CD4-positive, CD25-positive, alpha-beta regulatory T cell (primary cell): ENCODE measurements around the gene SCYL2. TPM values are rescaled to one million over a fixed set of nuclear protein-coding genes. Genes with fewer than 3 reads are reported as not detected.

Experiments used
- ATAC-seq, 2 donors: fragments of 150-1000 bp; cut with Tn5 transposase; one replicate each; pipeline ENCODE4 v1.10.0; 2021; ENCODE audit warnings: low read depth in 2 of 2, moderate number of reproducible peaks in 2 of 2, moderate library complexity in 1 of 2
- DNase-seq, 3 donors: peaks; one replicate each; pipeline versions ENCODE4 v3.0.0 to v3.0.0-alpha.2; 2012 to 2022; ENCODE audit warnings: mixed read lengths in 1 of 3
- H3K27ac ChIP-seq: one replicate; pipeline ENCODE4 v1.7.0; 2013; ENCODE audit warnings: mild to moderate bottlenecking, low read length; ENCODE audit not compliant: insufficient read depth, poor library complexity, severe bottlenecking
- H3K27me3 ChIP-seq: one replicate; pipeline ENCODE4 v1.7.0; 2013; ENCODE audit warnings: low read length; ENCODE audit not compliant: control insufficient read depth, insufficient read depth
- H3K36me3 ChIP-seq: one replicate; pipeline ENCODE4 v1.7.0; 2013; ENCODE audit warnings: mild to moderate bottlenecking, low read length, moderate library complexity; ENCODE audit not compliant: control insufficient read depth, insufficient read depth
- H3K4me1 ChIP-seq: 2 replicates; pipeline ENCODE4 v1.7.0; 2013; ENCODE audit warnings: mild to moderate bottlenecking, low read length; ENCODE audit not compliant: insufficient read depth, control insufficient read depth, poor library complexity, severe bottlenecking
- H3K4me3 ChIP-seq: one replicate; pipeline ENCODE4 v1.7.0; 2013; ENCODE audit warnings: low read depth, mild to moderate bottlenecking, low read length, moderate library complexity
- H3K9me3 ChIP-seq, 2 experiments: 1 replicate in 1 of 2; 2 replicates in 1 of 2; pipeline ENCODE4 v1.7.0; 2013; ENCODE audit warnings: low read length in 2 of 2, mild to moderate bottlenecking in 1 of 2, moderate library complexity in 1 of 2; ENCODE audit not compliant: control insufficient read depth in 2 of 2
- H3K27ac Mint-ChIP-seq, 3 donors: one replicate each; pipeline ENCODE4 v1.8.0; 2020 to 2022; ENCODE audit warnings: mild to moderate bottlenecking in 3 of 3, mixed read lengths in 3 of 3, moderate library complexity in 2 of 3
- H3K27me3 Mint-ChIP-seq: one replicate; pipeline ENCODE4 v1.8.0; 2022; ENCODE audit warnings: mild to moderate bottlenecking, mixed read lengths
- H3K36me3 Mint-ChIP-seq: one replicate; pipeline ENCODE4 v1.8.0; 2020; ENCODE audit warnings: mixed read lengths
- H3K4me1 Mint-ChIP-seq, 4 donors: one replicate each; pipeline ENCODE4 v1.8.0; 2020 to 2022; ENCODE audit warnings: mixed read lengths in 4 of 4, mild to moderate bottlenecking in 1 of 4
- H3K4me3 Mint-ChIP-seq, 4 donors: one replicate each; pipeline ENCODE4 v1.8.0; 2020 to 2022; ENCODE audit warnings: mild to moderate bottlenecking in 4 of 4, mixed read lengths in 4 of 4, moderate library complexity in 3 of 4
- H3K9me3 Mint-ChIP-seq, 7 donors: one replicate each; pipeline ENCODE4 v1.8.0; 2020 to 2022; ENCODE audit warnings: mixed read lengths in 7 of 7, mild to moderate bottlenecking in 3 of 7, moderate library complexity in 2 of 7
- polyA plus RNA-seq, 4 donors: library from polyadenylated mRNA; unstranded; fragments of 300-500 nt; fragmentation: Illumina TruSeq; gene quantifications; one replicate each; pipeline ENCODE4 v1.2.3, GENCODE V29; 2021
- total RNA-seq: library from RNA; stranded (reverse); gene quantifications from one replicate; pipeline ENCODE4 v1.2.3, GENCODE V29; 2022

The SCYL2 gene
- total and polyA plus RNA-seq, 5 donors from 2014 or later, result 17.0 to 41.8 (median 23.0) TPM

DNA sequence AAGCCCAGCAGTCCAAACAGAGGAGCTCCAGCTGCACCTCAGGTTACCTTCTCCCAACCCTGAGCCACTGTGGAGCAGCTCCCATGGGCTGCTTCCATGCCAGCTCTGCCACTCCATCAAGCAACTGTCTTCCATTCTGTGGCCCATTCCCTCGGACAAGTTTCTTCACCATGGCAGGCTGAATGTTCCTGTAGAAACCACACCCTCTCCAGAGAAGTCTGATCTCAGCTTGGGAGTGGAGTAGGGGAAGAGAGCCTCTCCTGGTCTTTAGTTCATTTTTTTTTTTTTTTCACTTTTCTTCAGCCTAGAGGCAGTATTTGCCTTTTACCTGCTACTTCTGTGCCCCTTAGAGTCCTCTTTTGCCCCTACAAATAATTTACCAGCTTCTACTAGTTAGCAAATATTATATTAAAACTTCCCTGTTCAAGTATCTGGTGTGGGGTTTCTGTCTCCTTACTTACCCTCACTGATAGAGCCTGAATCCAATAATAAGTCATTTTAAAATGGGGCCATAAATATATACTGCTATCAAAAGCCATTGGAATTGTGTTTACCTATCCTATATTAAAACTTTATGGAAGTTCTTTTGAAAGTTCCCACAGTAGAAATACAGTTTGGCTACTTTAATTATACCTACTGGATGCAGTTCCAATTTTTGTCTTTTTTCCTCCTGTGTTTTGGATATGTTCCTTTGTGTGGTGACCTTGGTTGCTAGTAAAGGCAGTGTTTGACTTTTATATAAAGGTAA, 78.2 kb downstream of the SCYL2 start:
- peaks cover 0 to 5% (median 0%) of the 10 kb centered on the region in 7 donors for H3K9me3 Mint-ChIP-seq
- H3K36me3 Mint-ChIP-seq, result peaks cover 12% of the 10 kb centered on the region
- no peak overlapping the region for H3K4me3 Mint-ChIP-seq
- H3K27ac Mint-ChIP-seq, result no peak overlapping the region
- H3K4me3 ChIP-seq, result no peak overlapping the region
- no peaks in the 10 kb centered on the region for H3K9me3 ChIP-seq
- H3K27me3 Mint-ChIP-seq, result peaks cover 2% of the 10 kb centered on the region
- no peaks in the 10 kb centered on the region for H3K27me3 ChIP-seq
- H3K36me3 ChIP-seq, result no peaks in the 10 kb centered on the region
- H3K4me1 Mint-ChIP-seq, result no peaks in the 10 kb centered on the region
- no peaks in the 10 kb centered on the region for H3K4me1 ChIP-seq
- DNase-seq (no peak), ATAC-seq (no peak)
- no peak overlapping the region for H3K27ac ChIP-seq

DNA sequence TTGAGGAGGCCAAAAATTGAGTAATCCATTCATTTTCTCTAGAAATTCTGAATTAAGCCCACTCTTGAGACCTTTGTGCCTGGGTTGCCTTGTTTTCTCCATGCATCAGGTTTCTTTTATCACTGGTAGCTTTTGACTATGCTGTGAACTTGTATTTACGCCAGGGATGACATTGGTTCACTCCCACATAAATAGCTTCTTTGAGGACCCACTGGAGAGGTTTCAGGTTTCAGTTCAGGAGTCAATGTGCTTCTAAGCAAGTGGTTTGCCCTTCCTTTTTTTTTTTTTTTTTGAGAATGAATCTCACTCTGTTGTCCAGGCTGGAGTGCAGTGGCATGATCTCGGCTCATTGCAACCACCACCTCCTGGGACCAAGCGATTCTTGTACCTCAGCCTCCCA, 79.7 kb downstream of the SCYL2 start:
- Histone ChIP-seq H3K9me3 (no peaks in the 10 kb centered on the region), H3K4me3 (no peak overlapping the region), H3K36me3 (no peaks in the 10 kb centered on the region), H3K4me1 (no peaks in the 10 kb centered on the region), H3K27me3 (no peaks in the 10 kb centered on the region), H3K27ac (no peak overlapping the region)
- no peak overlapping the region for H3K27ac Mint-ChIP-seq
- H3K4me1 Mint-ChIP-seq, result no peaks in the 10 kb centered on the region
- peaks cover 0 to 5% (median 0%) of the 10 kb centered on the region in 7 donors for H3K9me3 Mint-ChIP-seq
- H3K4me3 Mint-ChIP-seq, result no peak overlapping the region
- DNase-seq (no peak), ATAC-seq (no peak)
- H3K27me3 Mint-ChIP-seq, result peaks cover 10% of the 10 kb centered on the region
- H3K36me3 Mint-ChIP-seq, result peaks cover 9% of the 10 kb centered on the region

DNA sequence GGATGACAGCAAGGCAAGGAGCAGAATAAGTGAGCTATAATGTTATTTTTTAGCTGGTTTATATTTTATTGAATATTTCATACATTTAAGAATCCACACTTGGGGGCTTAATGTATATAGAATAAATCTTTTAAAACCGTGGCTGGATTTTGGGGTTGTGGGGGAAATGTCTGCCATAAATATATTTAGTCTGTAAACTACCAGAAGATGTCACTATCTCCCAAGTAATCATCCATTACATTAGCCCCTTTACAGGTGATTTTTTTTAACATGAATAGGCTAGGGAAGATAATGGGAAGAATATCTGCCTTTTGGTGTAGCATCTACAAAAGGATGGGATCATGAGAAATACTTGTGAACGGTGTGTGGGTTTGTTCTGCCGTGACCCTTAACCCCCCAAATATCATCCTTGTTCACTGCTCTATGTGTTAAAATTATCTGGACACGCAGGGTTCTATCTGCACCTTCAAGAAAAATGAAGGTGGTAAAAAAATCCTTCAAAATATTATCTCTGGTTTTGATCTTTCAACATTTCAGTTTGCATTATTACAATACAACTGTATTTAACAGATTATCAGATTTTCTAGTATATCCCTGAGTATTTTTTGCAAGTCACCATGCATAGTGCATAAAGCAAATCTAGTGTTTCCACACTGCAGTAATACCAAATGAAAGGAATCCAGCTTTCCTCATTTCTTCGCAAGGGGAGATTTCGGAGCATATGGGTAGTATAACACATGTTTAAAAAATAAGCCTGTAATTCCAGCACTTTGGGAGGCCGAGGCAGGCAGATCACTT, 81.9 kb downstream of the SCYL2 start:
- Histone ChIP-seq H3K27ac (no peak overlapping the region), H3K36me3 (no peaks in the 10 kb centered on the region), H3K4me1 (no peaks in the 10 kb centered on the region), H3K27me3 (peaks cover 6% of the 10 kb centered on the region), H3K9me3 (no peaks in the 10 kb centered on the region), H3K4me3 (no peak overlapping the region)
- Mint-ChIP-seq H3K9me3 (no peaks in the 10 kb centered on the region), H3K4me1 (no peaks in the 10 kb centered on the region), H3K27me3 (peaks cover 20% of the 10 kb centered on the region), H3K4me3 (no peak overlapping the region), H3K27ac (no peak overlapping the region), H3K36me3 (no peaks in the 10 kb centered on the region)
- ATAC-seq (no peak), DNase-seq (peak in 1 of 3 donors; percentile 5)

DNA sequence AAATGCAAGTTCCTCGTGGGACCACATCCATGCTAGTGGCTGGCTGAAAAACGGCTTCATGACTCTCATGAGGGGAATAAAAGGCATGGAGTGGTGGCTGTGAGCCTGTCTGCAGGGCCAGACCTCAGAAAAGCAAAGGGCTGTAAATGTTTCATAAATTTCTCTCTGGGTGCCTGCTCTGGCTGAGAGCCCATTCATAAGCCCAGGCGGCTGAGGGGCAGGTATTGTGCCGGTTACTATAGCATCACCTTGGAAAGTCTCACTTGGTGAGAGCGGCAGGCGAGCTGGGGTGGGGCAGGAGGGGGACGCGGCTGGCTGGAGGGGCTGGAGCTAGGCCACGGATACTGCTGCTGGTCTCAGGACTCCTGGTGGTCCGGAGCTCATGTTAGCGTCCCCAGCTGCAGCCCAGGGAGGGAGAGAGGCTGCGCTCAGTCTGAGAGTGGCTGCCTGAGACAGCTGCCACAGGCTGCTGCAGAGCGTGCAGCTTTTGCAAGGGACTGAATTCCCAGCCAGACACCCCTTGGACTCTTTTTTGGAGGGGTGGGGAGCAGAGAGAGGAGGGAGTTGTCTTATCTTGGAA, 89.8 kb downstream of the SCYL2 start, which contains the start of gene SLC17A8:
Gene SLC17A8, plus strand, starts transcription at position 431 of the 580 bp plus-strand sequence. CDS start 318 bp downstream, outside the sequence.
- Histone ChIP-seq H3K36me3 (no peaks in the 10 kb centered on the region), H3K9me3 (no peaks in the 10 kb centered on the region), H3K27ac (no peak within 1 kb of the TSS), H3K27me3 (peaks cover 8% of the 10 kb centered on the region), H3K4me3 (no peak within 1 kb of the TSS), H3K4me1 (no peaks in the 10 kb centered on the region)
- DNase-seq (no peak), ATAC-seq (no peak)
- H3K9me3 Mint-ChIP-seq, result peaks cover 0 to 2% (median 0%) of the 10 kb centered on the region in 7 donors
- peaks cover 45% of the 10 kb centered on the region for H3K27me3 Mint-ChIP-seq
- H3K4me1 Mint-ChIP-seq, result no peaks in the 10 kb centered on the region
- H3K4me3 Mint-ChIP-seq, result no peak within 1 kb of the TSS
- H3K27ac Mint-ChIP-seq, result peak within 1 kb of the TSS in 1 of 3 donors; percentile 69
- H3K36me3 Mint-ChIP-seq, result no peaks in the 10 kb centered on the region

DNA sequence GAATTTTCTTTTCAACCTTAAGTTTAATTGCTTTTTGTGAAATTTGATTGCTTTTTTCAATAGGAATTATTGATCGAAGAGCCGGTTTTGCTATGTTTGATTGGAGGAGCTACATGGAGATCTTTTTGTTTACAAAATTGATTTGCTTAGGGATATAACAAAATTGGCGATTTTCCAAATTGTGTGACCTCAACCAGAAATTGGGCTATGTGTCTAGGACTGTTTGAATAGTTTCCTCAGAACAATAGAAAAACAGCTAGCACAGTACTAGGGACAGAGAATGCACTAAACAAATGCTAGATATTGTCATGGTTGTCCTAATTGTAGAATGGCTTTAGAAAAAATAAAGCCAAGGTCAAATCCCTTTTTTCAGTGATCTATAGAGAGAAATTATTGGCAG, 92.3 kb downstream of the SCYL2 start:
- H3K27me3 ChIP-seq, result peaks cover 2% of the 10 kb centered on the region
- no peak for DNase-seq
- H3K4me1 ChIP-seq, result no peaks in the 10 kb centered on the region
- ATAC-seq, result no peak
- Mint-ChIP-seq H3K4me1 (no peaks in the 10 kb centered on the region), H3K27ac (no peak overlapping the region), H3K36me3 (no peaks in the 10 kb centered on the region), H3K27me3 (peaks cover 34% of the 10 kb centered on the region), H3K4me3 (no peak overlapping the region), H3K9me3 (peaks cover 0 to 2% (median 0%) of the 10 kb centered on the region in 7 donors)
- no peak overlapping the region for H3K27ac ChIP-seq
- H3K9me3 ChIP-seq, result no peaks in the 10 kb centered on the region
- no peak overlapping the region for H3K4me3 ChIP-seq
- H3K36me3 ChIP-seq, result no peaks in the 10 kb centered on the region

DNA sequence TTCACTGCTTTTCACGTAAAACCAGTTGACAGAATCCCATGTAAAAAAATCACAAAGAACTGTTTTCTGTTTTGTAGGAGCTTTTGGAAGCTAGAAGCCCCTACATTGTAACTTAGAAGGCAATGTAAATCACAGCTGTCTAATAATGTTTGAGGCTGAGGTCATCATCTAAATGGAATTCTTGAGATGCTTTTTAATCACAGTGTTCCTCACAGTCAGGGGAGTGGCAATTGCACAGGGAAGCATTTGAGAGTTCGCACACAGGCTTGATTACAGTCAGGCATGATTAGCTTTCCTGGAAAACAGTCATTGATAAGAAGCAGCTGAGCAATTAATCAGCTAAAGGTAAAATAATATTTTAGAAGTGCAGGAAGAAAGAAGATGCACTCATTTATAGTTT, 92.8 kb downstream of the SCYL2 start:
- Mint-ChIP-seq H3K27me3 (peaks cover 29% of the 10 kb centered on the region), H3K27ac (no peak overlapping the region), H3K36me3 (no peaks in the 10 kb centered on the region), H3K4me3 (no peak overlapping the region), H3K4me1 (no peaks in the 10 kb centered on the region), H3K9me3 (peaks cover 0 to 4% (median 0%) of the 10 kb centered on the region in 7 donors)
- Histone ChIP-seq H3K36me3 (no peaks in the 10 kb centered on the region), H3K4me1 (no peaks in the 10 kb centered on the region), H3K27me3 (peaks cover 1% of the 10 kb centered on the region), H3K9me3 (no peaks in the 10 kb centered on the region), H3K4me3 (no peak overlapping the region), H3K27ac (no peak overlapping the region)
- ATAC-seq, result no peak
- DNase-seq, result no peak

DNA sequence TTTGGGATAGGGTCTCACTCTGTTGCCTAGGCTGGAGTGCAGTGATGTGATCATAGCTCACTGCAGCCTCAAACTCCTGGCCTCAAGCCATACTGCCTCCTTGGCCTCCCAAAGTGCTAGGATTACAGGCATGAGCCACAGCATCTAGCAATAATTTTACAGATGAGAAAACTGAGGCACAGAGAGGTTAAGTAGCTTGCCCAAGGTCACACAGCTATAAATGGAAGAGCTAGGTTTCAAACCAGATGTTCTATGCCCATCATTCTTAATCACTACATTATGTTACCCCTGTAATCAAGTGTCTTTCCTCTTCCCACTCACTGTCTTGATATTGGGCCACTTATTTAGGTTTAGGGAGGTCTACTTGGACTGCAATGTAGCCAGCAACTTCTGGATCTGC, 93.5 kb downstream of the SCYL2 start:
- peaks cover 26% of the 10 kb centered on the region for H3K27me3 Mint-ChIP-seq
- no peaks in the 10 kb centered on the region for H3K27me3 ChIP-seq
- no peaks in the 10 kb centered on the region for H3K36me3 ChIP-seq
- H3K27ac Mint-ChIP-seq, result no peak overlapping the region
- peaks cover 0 to 4% (median 0%) of the 10 kb centered on the region in 7 donors for H3K9me3 Mint-ChIP-seq
- no peaks in the 10 kb centered on the region for H3K36me3 Mint-ChIP-seq
- DNase-seq (no peak), ATAC-seq (no peak)
- no peaks in the 10 kb centered on the region for H3K4me1 Mint-ChIP-seq
- H3K4me3 Mint-ChIP-seq, result no peak overlapping the region
- H3K27ac ChIP-seq, result no peak overlapping the region
- no peak overlapping the region for H3K4me3 ChIP-seq
- no peaks in the 10 kb centered on the region for H3K9me3 ChIP-seq
- no peaks in the 10 kb centered on the region for H3K4me1 ChIP-seq
